HG03520 (cell line): ENCODE results near the gene RGS2.

Source experiments
- ATAC-seq: cut with Tn5 transposase; IDR thresholded peaks from one replicate; pipeline ENCODE4 v1.9.1; 2021; ENCODE audit warnings: mild to moderate bottlenecking, moderate library complexity; ENCODE audit not compliant: unreplicated experiment

The RGS2 gene

DNA sequence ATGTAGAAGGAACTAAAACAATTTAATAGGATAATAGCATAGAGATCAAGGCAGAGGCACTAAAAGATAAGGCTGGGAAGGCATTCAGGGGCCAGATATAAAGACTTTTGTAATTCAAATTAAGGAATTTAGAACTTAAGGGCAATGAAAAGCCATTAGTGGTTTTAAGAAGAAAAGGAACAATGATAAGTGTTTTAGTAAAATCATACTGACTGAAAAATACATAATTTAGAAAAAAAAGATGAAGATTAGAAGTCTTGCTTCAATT is 14.1 kb upstream of the RGS2 start:
- ATAC-seq: no peak

DNA sequence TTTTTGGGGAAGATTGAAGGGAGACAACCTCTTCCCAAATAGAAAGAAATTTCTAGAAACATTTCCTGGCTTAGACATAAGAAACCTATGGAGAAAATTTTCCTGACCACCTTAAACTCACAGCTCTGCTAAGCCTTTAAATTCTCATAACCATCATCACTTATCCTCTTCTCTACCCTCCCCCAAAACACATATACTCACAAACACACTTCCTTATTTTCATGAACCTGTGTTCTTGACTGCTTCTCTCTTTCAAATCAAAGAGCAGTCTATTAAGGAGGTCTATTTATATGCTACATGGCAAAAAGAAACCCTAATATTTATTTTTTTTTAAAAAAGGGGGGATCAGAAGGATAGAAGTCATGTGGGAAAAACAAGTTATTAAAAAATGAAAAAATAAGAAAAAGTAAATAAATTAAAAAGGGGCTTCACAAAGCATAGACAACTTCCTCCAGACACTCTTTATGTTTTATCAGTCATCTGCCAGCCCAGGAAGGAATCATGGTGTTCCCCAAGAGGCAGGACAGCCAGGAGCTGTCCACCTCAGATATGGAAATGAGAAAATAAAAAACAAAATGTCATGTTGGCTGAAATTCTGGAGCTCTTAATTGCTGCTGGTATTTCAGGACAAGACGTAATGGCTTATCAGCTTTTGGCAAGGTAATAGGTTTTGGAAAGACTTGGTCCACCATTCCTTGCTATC is 12.8 kb upstream of the RGS2 start:
- ATAC-seq: no peak

DNA sequence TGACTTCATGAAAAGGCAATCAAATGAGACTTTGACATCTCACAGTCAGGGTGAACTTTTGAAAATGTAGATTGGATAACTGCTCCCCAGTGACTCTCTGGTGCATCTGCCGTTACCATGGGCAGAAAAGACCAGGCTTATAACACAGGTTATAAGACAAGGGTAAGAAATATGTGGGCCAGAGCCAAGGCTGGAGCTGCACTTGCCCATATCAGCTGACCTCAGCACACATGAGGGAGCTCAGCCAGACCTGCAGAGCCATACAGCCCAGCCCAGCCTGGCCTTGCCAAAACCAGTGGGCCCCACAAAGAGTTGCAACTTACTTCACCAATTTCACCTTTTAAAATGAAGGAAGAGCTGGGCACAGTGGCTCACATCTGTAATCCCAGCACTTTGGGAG is 11.7 kb upstream of the RGS2 start:
- ATAC-seq: no peak

DNA sequence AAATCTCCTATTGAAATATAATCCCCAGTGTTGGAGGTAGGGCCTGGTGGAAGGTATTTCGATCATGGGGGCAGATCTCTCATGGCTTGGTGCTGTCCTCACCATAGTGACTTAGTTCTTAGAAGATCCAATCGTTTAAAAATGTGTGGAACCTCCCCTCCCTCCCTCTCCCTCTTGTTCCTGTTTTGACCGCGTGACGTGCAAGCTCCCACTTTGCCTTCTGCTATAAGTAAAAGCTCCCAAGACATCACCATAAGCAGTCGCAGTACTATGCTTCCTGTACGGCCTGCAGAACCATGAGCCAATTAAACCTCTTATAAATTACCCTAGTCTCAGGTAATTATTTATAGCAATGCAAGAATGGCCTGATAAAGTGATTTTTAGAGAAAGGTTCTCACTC is 10.9 kb upstream of the RGS2 start:
- ATAC-seq: no peak

DNA sequence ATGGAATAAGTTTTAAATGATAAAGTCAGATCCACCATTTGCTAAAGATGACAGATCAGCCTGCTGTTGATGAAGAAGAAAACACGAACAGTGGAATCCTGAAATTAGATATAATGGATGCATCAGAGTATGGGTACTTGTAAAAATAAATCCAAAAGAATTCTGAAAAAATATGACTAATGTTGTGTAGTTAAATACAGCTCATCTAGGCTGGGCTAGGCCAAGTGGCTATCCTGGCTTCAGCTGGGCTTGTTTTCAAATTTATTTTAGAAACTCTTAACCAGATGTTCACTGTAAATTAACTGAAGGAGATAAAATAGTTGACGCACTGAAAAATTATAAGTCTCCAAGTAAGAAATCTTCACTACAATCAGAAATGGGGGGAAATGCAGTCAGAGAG is 7.4 kb upstream of the RGS2 start:
- ATAC-seq: no peak

DNA sequence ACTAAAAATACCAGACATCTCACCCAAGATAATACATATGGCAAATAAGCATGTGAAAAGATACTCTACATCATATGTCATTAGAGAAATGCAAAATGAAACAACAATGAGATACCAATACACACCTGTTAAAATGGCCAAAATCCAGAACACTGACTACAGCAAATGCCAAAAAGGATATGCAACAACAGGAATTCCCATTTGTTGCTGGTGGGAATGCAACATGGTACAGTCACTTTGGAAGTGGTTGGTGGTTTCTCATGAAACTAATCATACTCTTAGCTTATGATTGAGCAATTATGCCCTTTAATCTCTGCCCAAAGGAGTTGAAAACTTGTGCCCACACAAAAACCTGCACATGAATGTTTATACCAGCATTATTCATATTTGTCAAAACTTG is 6.4 kb upstream of the RGS2 start:
- no peak for ATAC-seq

DNA sequence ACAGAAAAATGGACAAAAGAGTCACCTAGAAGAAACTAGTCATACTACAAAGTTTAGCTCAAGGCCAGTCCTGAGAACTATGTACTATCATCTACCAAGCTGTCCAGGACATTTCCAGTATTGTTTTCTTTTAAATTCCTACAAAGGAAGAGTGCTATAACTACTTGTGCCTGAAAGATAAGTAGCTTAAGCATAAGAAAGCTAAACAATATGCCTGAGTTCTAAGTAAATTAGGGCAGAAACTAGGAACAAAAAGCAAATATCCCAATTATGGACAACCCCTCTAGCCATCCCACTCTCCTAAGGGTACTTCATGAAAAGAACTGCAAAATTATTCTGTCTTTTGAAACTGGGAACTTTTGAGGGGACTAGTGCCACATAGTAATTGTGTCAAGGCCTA is 5.3 kb upstream of the RGS2 start:
- no peak for ATAC-seq

DNA sequence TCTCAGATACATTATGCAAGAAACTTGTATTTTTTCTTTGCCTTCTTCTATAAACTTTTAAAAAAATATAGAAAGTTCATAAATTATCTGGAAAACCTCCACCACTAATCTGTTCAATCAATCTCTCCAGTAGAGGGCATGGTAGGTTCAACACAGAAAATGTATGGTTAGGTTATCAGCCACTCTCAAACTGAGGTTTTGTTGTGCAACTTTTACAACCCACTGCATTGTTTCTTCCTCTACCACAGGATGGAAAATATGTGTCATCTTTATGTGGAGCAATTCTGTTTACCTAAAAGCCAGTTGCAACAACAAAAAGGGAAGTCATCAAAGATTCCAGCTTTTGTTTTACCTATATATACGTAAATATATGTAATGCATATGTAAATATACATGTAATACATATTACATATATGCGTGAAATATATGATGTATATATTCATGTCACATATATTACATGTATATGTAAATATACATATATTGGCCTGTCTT is 3.0 kb upstream of the RGS2 start:
- ATAC-seq: peak; percentile 34

DNA sequence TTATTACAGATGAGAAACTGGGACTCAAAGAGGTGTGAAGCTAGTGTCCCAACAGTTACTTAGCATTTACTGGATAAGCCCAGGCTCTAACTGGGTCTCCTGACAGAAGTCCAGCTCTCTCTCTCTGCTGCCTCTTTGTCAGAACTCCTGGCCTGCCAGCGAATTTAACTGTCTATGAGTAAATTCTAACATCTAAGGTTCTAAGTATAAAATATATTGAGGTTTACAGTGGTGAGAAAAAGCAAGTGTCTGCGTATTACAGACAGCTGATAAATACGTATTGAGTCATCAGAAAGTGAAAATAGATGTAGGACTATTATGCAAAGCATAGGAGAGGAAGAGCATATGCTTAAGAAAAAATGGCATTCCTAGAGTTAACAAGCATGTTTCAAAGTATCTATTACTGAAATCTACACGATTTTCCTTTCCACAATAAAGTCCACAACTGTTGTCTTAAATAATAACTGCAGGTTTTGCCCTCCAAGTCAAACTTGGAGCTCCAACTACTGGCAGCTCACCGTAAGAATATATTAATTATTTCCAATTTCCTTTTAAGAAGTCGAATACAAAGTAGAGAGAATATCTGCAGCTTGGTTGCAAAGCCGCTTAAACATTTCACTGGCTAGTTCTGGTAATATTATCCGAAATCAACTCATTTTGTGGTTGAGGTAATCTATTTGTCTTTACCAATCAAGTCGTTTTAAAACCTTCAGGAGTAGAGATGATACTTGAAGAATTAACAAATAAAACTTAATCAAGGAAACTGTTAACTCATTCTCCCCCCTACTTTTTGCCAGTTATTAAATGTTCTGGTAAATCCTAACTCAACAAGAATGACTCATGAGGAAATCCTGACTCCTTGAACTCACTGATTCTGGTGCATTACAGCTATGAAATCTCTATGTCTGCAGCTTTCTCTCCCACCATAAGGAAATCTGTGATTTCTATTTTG is 1.4 kb upstream of the RGS2 start:
- peak; percentile 43 for ATAC-seq

DNA sequence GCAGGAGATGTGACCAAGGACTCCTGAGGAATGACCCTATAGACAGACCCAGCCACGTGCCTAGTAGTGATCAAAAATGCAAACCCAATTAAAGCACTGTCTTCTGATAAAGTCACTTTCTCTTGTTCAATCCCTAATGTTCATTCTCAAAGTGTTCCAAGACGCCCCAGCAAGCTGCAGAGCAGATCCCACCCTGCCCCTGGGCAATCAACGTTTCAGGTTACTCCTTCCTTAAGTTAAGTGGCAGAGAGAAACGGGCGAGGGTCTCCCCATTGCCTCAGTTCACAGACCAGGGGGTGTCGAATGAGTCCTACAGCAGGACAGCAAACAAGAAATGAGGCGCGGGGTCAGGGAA is 699 bp upstream of the RGS2 start:
- no peak for ATAC-seq

DNA sequence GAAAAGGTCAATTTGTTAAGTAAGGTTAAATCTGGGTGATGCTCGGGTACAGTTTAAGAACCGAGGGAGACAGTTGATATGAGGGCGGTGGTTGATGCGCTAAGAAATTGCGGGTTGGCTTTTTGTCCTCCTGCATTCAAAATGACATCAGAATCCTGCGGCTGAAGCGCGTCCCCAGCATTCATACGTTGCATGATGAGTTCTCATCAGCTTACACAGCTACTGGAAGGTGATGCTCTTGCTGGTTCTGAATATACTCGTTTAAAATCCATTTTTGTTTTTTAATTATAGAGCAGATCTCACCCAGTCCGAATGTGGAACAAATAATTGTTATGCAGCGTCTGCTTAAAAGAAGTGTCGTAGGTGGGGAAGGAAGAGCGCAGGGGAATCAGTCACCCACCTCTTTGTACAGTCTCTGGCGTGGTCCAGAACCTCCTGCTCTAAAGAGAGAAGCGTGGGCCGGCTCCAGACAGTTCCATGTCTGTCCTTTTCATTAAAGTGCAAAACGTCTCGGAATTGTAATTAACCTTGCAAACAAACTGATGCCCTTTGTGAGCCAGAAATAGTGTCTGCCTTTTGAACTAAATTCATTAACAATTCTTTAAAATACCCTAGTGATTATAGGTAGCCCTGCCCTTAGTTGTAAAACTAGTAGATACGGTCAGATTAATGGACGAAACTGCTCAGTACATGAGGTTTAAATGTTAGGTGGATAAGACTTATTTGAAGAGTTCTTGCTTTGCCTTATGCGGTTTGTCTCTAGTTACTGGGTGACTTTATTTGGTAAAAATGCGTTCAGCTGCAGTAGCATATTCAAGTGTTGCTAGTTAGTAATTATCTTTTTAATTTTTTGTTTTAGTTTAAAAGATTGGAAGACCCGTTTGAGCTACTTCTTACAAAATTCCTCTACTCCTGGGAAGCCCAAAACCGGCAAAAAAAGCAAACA is 741 bp downstream of the RGS2 start:
- no peak for ATAC-seq

DNA sequence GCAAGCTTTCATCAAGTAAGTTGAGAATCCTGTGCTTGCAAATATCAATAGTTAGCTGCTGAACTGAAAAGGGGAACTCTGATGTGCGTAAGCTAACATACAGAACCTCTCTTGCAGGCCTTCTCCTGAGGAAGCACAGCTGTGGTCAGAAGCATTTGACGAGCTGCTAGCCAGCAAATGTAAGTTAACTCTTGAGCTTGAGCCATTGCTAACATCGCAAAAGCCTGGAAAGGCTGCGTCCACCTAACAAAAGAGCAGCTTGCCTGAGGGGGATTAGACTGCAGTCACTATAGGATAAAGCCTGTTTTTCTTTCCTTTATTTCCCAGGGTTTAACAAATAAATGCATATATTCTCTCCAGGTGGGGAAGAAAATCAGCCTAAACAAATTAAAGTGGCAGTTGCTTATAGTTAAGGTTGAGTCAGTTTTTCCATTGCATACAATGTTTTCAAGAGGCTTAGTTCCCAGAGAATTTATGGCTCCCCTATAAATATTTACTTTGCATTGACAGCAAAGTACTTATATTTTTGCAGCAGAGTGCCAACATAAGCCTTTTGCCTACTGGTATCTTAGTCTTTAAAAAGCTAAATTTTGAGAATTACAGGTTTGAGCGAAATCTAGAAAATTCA is 1.5 kb downstream of the RGS2 start:
- no peak for ATAC-seq

DNA sequence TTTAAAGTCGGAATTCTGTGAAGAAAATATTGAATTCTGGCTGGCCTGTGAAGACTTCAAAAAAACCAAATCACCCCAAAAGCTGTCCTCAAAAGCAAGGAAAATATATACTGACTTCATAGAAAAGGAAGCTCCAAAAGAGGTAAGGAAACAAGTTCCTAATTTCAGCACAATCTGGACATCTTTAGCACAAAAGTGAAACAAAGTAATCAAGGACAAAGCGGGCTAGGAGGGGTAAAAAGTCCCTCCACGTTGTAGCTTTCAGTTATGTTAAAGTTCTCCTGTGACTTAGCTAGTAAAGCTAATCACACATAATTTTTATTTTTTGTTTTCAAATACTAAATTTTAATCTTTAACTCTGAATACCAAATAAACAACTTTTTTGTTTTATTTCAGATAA is 2.2 kb downstream of the RGS2 start:
- no peak for ATAC-seq

DNA sequence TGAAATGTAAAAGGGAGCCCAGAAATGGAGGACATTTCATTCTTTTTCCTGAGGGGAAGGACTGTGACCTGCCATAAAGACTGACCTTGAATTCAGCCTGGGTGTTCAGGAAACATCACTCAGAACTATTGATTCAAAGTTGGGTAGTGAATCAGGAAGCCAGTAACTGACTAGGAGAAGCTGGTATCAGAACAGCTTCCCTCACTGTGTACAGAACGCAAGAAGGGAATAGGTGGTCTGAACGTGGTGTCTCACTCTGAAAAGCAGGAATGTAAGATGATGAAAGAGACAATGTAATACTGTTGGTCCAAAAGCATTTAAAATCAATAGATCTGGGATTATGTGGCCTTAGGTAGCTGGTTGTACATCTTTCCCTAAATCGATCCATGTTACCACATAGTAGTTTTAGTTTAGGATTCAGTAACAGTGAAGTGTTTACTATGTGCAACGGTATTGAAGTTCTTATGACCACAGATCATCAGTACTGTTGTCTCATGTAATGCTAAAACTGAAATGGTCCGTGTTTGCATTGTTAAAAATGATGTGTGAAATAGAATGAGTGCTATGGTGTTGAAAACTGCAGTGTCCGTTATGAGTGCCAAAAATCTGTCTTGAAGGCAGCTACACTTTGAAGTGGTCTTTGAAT is 2.9 kb downstream of the RGS2 start:
- no peak for ATAC-seq

DNA sequence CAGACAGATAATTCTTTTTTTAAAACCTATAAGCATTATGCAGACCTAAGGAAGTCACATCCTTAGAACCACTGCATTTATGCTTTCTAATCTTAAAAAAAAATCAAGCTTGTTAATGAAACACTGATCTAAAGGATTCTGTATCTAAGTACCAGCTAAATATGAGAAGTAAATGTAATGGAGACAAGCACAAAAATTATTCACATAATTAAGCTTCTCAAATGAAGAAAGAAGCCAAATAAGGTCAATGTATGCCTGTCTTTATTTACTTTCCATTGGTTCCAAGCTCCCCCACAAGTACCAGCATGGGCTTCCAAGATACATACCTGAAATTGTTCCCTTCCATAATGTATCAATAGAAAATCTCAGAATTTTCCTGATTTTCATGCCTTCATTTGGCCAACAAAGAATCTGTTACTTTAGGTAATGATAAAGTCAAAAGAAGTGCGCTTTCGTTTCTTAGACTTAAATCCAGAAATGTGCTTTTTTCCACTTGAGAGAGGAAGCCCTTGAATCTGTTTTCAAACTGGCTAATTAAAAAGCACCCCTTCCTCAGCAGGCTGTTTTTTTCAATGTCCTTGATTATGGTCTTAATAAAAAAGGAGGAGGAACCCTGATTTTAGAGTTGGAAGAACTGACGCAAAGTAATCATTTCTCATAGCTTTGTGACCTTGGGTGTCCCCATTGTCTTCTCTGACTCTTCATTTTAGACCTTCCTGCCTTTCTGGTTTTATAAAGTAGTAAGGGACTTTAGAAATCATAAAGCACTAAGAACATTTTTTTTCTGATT is 3.8 kb downstream of the RGS2 start:
- ATAC-seq: no peak

DNA sequence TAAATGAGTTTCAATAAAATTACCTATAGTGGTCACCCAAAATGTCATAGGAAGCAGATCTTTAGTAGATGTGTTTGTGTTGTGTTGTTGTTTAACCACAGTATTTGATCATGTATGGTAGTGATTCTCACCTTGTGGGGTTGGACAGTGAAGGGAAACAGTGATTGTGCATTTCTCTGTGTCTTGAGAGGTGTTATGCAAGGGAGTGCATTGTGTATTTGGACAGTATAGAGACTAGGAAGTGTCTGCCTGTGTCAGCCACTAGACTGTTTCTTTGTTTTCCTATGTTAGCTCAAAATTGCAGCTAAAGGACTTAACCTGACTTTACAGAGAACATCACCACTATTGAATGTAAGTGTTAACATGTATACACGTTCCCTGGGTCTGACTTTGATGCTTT is 6.0 kb downstream of the RGS2 start:
- no peak for ATAC-seq

DNA sequence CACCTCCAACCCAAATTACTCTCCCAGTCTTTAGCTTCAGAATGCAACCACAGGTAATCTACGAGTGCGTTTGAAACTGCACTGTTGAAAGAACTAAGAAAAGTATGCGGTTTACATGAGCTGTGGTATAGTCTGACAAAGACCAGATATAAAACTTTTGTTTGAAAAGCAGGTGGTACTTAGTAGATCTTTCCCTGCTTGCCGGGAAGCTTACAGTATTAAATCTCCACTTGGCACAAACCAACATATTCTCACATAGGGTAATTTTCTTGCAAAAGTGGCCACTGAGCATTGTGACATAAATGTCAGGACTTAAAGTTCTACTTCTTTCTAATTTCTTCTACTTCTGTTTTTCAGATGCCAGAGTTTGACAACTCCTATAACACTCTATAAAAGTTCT is 8.4 kb downstream of the RGS2 start:
- ATAC-seq: no peak

DNA sequence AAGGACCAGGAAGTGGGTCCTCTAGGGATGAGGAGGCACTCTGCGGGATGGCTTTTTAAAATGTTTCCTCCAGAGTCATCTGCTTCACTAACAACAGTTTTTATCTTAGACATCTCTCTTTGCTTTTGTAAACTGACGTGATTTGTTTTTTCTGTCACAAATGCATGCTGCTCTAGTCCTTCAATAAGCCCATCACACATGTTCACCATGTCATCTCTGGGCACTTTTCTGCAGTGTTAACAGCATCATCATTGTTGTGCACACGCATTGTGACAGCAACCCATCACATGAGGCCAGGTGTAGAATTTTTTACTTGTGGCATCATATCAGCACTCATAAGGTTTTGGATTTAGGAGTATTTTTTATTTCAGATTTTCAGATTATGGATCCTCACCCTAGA is 12.5 kb downstream of the RGS2 start:
- no peak for ATAC-seq

DNA sequence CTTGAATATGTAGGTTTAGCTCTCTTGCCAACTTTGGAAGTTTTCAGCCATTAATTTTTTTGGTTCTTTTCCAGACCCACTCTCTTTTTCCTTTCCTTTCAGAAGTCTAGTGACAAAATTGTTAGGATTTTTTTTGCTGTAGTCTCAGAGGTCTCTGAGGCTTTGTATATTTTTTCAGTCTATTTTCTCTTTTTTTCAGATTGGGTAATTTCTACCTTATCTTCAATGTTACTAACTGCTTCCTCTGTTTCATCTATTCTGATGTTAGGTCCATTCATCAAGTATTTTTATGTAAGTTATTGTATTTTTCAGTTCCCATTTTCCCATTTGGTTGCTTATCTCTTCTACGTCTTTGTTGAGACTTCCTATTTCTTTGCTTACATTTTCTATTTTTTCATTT is 15.7 kb downstream of the RGS2 start:
- no peak for ATAC-seq
